H1 (cell line): ENCODE data around the gene DBF4B. TPM values are rescaled to one million over a fixed set of nuclear protein-coding genes. Genes with fewer than 3 reads are reported as not detected.
A peak's percentile ranks its signal among the peaks of the same experiment; 100 is the strongest.

Experiments
- ASH2L ChIP-seq: fragments of 200-600, 300-600 bp; sonication (generic); IDR thresholded peaks from one replicate; pipeline ENCODE4 v1.7.1; 2017; ENCODE audit warnings: low read length
- BRCA1 ChIP-seq: IDR thresholded peaks from 2 replicates; pipeline ENCODE4 v1.6.1; 2012; ENCODE audit warnings: low read depth, low read length, improper control_type of control experiment
- GTF2F1 ChIP-seq: IDR thresholded peaks from 2 replicates; pipeline ENCODE4 v1.6.1; 2012; ENCODE audit warnings: low read depth, low read length, improper control_type of control experiment, borderline replicate concordance
- HDAC6 ChIP-seq: IDR thresholded peaks from one replicate; pipeline ENCODE4 v1.7.1; 2012; ENCODE audit warnings: low read depth, mild to moderate bottlenecking, inconsistent platforms, low read length, moderate library complexity
- KDM4A ChIP-seq: IDR thresholded peaks from one replicate; pipeline ENCODE4 v1.7.1; 2012; ENCODE audit warnings: low read depth, mild to moderate bottlenecking, moderate library complexity, low read length, inconsistent platforms; ENCODE audit not compliant: severe bottlenecking
- POLR2A ChIP-seq, 2 experiments: IDR thresholded peaks; 1 replicate in 1 of 2; 2 replicates in 1 of 2; pipeline ENCODE4 v1.6.1; 2011; ENCODE audit warnings: low read depth in 2 of 2, low read length in 2 of 2, mild to moderate bottlenecking in 2 of 2; ENCODE audit errors: control extremely low read depth in 1 of 2
- POU5F1 ChIP-seq: IDR thresholded peaks from 2 replicates; pipeline ENCODE4 v1.6.1; 2011; ENCODE audit warnings: low read depth, mild to moderate bottlenecking, low read length, moderate library complexity
- TAF1 ChIP-seq: IDR thresholded peaks from 2 replicates; pipeline ENCODE4 v1.6.1; 2011; ENCODE audit warnings: mild to moderate bottlenecking, low read depth, low read length
- polyA plus RNA-seq, 7 experiments: library from polyadenylated mRNA; depleted of rRNA in 3 of 7; stranded (reverse) in 5 of 7; unstranded in 2 of 7; fragments of >200 nt in 5 of 7; fragments of 200-250 nt in 2 of 7; gene quantifications; 1 replicate in 5 of 7; 2 replicates in 1 of 7; 4 replicates in 1 of 7; pipeline versions ENCODE4 v1.2.1 to v1.2.3, GENCODE V29; 2011 to 2013; ENCODE audit warnings: missing spikeins in 2 of 7, mixed read lengths in 2 of 7
- total RNA-seq: library from RNA; stranded (reverse); fragmentation: NEBNext Ultra II Directional; extraction: Animal tissue kit (Norgen Biotek cat#: 25700); gene quantifications from 2 replicates; pipeline ENCODE4 v1.2.1, GENCODE V29; 2021
- TF ChIP-seq, protein P1 (sequence below), 3 experiments: IDR thresholded peaks; 1 replicate in 2 of 3; 2 replicates in 1 of 3; pipeline versions ENCODE4 v1.5.1 to v1.6.1; 2011; ENCODE audit warnings: low read length in 3 of 3, mild to moderate bottlenecking in 3 of 3, inconsistent platforms in 2 of 3, low read depth in 1 of 3, moderate library complexity in 1 of 3; ENCODE audit not compliant: insufficient read depth in 1 of 3; ENCODE audit errors: control extremely low read depth in 1 of 3

Gene DBF4B
- total and polyA plus RNA-seq, 2 of the 8 experiments (the other 6 are each of a cell fraction or from before 2014, with no cell fraction given), result 20.2 to 26.9 TPM

DNA sequence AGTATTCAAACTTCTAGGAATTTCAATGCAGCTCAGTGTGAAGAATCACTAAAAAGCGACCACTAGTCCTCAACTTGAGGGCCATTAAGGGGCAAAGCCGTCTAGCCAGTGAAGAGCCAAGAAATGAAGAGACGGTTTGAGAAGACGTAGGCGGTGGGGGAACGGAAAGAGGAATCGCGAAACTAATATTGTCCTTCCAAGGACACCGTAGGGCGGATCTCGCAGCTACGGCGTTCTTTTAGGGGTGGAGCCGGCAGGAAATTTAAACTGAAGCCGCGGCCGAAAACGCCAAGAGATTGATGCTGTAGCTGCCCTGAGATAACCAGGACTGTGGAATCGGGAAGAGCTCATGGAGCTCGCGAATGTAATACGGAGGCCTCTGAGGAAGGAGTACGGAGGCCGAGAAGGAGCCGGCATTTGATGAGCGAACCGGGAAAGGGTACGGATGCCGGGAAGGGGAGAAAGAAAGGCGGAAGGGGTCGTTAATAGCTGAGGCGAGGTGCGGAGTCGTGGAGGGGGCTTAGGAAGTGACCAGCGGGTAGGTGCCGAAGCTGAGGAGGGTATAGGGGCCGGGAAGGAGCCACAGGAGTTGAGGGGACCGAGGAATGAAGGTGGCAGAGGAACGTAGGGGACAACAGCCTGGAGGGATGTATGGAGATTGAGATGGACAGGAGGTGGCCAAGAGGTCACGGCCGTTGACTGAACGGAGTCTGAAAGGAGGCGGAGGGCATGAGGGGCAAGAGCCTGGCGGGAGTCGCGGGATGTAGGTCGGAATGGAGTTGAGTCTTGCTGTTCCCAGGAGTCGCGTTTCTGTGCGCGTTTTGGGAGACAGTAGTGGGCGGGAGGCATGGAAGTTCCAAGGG, at the start of gene DBF4B (continued):
- TF ChIP-seq KDM4A, result peak; percentile 91
- no peak for TF ChIP-seq HDAC6
- no peak for TF ChIP-seq BRCA1
- TF ChIP-seq, protein P1, sequence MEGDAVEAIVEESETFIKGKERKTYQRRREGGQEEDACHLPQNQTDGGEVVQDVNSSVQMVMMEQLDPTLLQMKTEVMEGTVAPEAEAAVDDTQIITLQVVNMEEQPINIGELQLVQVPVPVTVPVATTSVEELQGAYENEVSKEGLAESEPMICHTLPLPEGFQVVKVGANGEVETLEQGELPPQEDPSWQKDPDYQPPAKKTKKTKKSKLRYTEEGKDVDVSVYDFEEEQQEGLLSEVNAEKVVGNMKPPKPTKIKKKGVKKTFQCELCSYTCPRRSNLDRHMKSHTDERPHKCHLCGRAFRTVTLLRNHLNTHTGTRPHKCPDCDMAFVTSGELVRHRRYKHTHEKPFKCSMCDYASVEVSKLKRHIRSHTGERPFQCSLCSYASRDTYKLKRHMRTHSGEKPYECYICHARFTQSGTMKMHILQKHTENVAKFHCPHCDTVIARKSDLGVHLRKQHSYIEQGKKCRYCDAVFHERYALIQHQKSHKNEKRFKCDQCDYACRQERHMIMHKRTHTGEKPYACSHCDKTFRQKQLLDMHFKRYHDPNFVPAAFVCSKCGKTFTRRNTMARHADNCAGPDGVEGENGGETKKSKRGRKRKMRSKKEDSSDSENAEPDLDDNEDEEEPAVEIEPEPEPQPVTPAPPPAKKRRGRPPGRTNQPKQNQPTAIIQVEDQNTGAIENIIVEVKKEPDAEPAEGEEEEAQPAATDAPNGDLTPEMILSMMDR (IDR thresholded peaks at IDR 0.05; ENCODE audit: control extremely low read depth in 1 of 3, insufficient read depth in 1 of 3, low read depth in 1 of 3, low read length in 3 of 3), result no peak
- peak; percentile 73 for TF ChIP-seq TAF1
- peak in 1 of 2 experiments; percentile 72; a peak in 1 of 3 replicates for TF ChIP-seq POLR2A (IDR thresholded peaks at IDR 0.05; ENCODE audit: control extremely low read depth in 1 of 2, low read depth in 2 of 2, low read length in 2 of 2)
- TF ChIP-seq GTF2F1, result no peak
- TF ChIP-seq POU5F1, result no peak
- peak; percentile 99 for TF ChIP-seq ASH2L
